HG03558 (cell line): ENCODE data around the gene MON1A.
"Not testable (repeated sequence)": the region's sequence is repeated elsewhere in the genome, so short reads cannot be mapped to it uniquely, and the experiment has no call there.

Source experiments
- ATAC-seq: cut with Tn5 transposase; IDR thresholded peaks from one replicate; pipeline ENCODE4 v1.9.1; 2021; ENCODE audit warnings: moderate number of reproducible peaks; ENCODE audit not compliant: unreplicated experiment; ENCODE audit errors: extremely low read depth

Gene MON1A

GRCh38 chr3:49925485-49925884, 4.1 kb downstream of the MON1A start:
- no peak for ATAC-seq

- no peak for ATAC-seq
Measured at GRCh38 chr3:49924683-49925082, 4.9 kb downstream of the MON1A start.

- ATAC-seq = not testable (repeated sequence)
Measured at GRCh38 chr3:49917806-49918590, 11.6 kb downstream of the MON1A start.

GRCh38 chr3:49916686-49917085, 12.9 kb downstream of the MON1A start:
- no peak for ATAC-seq

- no peak for ATAC-seq
Measured at GRCh38 chr3:49914906-49915305, 14.7 kb downstream of the MON1A start.

DNA sequence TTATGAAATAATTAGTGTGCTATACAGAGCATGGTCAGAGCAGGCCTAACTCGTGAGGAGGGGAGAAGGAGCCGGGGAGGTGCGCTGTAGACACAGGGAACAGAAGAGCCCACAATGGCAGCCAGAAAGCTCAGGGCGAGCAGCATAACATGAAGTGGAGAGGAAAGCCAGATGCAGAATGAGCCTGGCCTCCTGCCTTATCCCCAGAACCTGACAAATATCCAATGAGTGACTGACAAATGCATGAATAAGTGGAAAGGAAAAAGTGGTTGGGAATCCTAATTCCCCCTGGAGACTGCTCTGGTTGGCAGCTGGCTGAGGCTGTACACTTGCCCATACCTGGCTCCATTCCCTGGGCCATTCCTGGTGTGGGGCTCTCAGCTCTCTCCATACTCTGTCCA, 16.7 kb downstream of the MON1A start:
- no peak for ATAC-seq

DNA sequence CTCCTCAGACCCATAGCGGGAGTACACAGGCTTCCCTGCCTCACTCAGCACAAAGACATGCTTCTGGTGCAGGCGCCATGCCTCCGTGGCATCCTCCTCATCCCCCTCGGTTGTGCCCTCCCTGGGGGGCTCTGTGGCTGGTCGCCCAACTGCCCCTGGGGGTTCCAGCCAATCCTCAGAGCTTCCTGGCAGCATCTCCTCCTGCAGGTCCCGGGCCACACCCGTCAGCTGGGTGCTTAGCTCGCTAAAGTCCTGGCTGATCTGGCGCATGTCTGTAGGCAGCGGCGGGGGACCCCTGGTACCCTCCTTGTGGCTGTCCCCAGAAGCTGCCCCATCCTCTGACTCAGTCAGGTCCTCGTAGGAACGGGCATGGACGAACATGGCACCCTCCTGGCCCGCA, 18.0 kb downstream of the MON1A start:
- no peak for ATAC-seq

- ATAC-seq = no peak
Measured at GRCh38 chr3:49911124-49911420, 18.5 kb downstream of the MON1A start.

DNA sequence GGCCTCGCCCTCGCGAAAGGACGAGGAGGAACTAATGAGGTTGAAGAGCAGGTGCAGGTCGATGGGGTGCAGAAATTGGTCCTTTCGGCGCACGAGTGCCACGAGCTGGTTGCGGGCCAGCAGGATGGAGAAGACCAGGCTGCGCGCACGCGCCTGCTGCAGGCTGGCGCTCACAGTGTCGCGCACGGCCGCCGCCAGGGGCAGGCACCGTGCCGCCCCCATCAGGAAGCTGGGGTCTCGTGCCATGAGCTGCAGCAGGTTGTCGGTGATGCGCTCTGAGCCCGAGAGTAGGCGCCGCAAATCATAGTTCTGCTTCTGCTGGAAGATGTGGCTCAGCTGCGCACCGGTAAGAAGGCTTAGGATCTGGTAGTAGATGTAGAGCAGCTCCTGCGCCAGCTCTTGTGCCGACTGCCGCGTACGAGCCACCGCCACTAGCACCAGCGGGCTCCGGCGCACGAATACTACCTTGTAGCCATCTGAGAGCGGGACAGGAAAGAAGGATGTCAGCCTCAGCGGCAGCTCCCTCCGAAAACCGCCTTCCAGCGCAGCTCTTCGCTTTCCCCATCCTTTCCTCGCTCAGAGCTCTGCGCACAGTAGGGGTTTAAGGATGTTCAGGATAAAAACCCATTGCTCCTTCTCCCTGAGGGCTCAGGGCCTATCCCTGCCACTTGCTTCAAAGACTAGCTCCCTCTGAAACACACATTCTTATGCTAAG, 19.0 kb downstream of the MON1A start:
- ATAC-seq = no peak

- no peak for ATAC-seq
Measured at GRCh38 chr3:49908373-49909199, 21.0 kb downstream of the MON1A start.

DNA sequence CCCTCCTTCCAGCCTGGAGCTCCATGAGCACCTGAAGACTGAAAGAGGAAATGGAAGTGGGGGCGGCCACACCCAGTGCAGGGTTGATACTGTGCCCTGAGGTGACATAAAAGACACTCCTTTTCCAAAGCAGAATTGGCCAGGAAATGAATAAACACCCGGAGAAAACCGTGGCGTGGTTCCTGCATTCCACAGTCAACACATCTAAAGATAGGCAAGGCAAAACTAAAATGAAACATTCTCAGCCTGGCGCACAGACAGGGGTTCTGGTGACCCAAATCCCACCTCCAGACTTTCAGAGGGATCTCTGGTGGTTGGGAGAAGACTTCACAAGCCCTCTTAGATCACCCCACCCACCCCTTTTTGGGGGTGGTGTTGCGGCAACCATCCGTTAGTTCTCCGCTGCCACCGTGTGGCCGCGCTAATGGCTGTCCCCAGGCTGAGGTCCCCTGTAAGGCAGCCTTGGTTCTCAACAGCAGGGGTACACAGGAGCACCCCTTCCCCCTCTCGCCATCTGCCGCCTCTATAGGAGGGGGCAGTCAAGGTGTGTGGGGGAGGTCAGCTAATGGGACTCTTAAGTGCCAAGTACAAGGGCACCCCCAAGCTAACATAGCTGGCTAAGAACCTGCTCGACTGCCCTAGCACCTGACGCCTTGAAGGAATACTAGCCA, 23.4 kb downstream of the MON1A start:
- no peak for ATAC-seq

DNA sequence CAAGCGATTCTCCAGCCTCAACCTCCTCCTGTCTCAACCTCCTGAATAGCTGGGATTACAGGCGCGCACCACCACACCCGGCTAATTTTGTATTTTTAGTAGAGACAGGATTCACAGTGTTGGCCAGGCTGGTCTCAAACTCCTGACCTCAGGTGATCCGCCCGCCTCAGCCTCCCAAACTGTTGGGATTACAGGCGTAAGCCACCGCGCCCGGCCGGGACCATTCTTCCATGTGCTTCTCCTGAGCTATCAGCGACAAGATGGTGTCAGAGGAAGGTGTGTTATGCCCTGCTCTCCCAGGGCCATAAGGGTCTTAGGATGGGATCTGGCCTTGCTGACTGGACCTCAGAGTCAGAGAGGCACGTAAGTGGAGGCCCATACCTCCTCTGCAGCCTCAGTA, 25.2 kb downstream of the MON1A start:
- ATAC-seq = not testable (repeated sequence)

DNA sequence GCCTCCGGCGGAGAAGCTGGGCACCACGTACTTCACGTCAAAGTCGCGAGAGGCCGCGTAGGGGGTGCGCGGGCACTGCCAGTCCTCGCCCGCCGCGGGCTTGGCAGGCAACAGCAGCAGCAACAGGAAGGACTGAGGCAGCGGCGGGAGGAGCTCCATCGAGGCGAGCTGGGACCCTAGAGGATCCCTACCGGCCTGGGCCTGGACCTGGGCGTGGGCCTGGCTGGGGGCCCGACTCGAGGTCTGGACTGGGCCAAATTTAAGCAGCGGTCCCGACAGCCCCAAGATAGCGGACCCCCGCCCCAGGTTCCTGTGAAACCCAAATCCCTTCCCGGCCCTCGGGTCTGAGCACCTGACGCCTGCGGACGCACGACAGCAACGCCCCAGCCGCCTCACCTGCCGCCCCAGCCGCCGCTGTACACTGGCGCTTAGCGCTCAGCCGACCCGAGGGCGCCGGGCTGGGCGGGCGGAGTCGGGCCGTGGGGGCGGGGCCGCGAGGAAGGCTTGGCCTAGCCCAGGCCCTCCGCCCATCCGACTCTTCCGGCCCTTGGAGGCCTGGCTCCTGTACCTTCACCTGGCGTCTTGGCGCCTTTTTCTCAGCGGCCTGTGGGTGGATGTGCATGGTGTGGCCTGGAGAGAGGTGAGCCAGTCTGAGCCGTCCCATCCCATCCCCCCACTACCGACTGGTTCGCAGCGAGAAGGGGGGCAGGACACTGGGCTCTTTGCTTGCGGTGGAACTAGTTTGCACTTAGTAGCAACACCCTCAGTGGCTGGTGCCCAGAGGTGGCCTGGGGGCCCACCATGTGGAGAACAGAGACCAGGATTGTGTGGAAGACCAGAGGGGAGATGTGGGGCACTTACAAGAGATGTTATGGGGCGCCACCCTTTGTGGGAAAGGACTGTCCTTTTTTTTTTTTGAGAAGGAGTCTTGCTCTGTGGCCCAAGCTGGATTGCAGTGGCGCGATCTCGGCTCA, 25.9 kb downstream of the MON1A start, which contains the start of gene MST1R:
TSS of gene MST1R (minus strand) at position 423 of the 974 bp plus-strand sequence. CDS start at position 159, 264 bp downstream.
- no peak for ATAC-seq

GRCh38 chr3:49902511-49903345, 26.9 kb downstream of the MON1A start:
- ATAC-seq = no peak

DNA sequence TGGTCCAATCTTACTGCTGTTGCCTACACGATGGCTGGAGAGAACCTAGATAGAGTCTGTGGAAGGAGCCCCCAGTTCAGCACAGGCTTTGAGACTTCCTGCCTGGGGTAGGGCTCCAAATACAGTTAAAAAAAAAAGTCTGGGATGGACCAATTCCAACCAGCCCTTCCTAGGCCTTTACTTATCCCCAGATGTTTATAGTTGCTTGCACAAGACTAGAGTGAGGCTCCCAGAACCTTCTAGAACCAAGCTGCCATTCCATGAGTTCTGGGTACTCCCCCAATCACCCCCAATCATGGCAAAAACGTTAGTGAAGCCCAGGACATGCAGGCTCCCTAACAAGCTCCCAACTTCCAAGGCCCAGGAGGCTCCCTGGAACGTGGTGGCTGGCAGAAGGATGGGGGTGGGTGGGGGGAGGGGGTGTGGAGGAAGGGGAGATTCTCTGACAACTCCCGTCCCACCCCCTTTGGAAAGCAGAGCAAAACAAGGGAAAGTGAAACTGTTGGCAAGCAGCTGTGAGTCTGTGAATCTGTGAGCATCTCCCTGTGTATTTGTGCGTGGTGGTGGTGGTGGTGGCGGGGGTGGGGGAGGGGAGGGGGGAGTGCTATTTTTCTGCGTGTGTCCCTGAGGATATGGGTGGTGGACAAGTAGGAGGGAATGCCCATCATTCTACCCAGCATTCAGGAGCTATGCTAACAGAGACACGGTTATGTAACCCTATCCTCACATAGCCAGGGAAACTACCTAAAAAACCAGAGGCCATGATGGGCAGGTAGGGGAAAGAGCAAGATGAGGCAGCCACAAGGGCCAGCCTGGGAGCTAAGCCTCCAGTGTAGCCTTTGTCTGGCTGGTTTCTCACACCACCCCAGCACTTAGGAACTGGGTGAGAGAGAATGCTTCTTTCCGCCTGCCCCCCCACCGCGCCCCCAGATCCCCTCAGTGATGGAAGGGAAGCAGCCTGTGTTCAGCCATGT, 28.0 kb downstream of the MON1A start:
- no peak for ATAC-seq

DNA sequence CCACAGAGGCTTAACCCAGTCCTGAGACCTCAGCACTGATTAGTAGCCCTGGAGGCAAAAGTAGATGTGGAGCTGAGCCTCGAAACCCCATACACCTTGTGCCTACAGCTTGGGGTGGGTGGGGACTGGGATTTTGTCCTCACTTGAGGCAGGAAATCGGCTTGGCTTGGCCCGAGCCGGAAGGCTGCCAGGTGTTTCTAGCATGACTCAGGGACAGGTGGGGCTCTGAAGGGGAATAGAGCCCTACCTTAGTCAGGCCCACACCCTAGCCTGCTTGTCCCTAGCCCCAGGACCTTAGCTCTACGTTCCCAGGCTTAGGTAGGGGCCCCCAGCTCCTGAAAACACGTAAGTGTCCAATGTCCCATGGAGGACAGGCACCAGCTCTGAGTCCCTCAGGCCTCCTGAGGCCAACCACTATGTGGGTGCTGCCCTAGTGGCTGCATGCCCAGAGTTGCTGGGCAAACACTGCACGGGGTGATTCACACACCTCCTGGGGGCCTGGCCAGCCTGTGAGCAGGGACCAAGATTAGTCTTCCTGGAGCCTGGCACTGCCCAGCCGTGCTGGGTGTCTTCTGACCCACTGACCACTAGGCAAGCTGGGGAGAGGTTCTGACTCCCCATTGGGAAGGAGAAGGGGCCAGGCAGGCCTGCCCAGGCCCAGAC, 29.0 kb downstream of the MON1A start:
- ATAC-seq = no peak

GRCh38 chr3:49899815-49900214, 29.8 kb downstream of the MON1A start:
- no peak for ATAC-seq
